WI38 (cell line): ENCODE measurements around the gene NGFR.

Experiments
- H3K4me3 ChIP-seq: 2 replicates; pipeline ENCODE4 v1.5.1; 2011; ENCODE audit warnings: low read depth, mild to moderate bottlenecking, control low read depth, low read length
- CTCF ChIP-seq: IDR thresholded peaks from 2 replicates; pipeline ENCODE4 v1.5.1; 2012; ENCODE audit warnings: low read depth, mild to moderate bottlenecking, control low read depth, low read length

The NGFR gene

GRCh38 chr17:49480836-49481615 lies 14.1 kb upstream of the NGFR start:
- TF ChIP-seq CTCF: no peak
- no peak overlapping the region for H3K4me3 ChIP-seq

GRCh38 chr17:49482144-49482817 lies 12.8 kb upstream of the NGFR start:
- H3K4me3 ChIP-seq: no peak overlapping the region
- TF ChIP-seq CTCF: no peak

DNA sequence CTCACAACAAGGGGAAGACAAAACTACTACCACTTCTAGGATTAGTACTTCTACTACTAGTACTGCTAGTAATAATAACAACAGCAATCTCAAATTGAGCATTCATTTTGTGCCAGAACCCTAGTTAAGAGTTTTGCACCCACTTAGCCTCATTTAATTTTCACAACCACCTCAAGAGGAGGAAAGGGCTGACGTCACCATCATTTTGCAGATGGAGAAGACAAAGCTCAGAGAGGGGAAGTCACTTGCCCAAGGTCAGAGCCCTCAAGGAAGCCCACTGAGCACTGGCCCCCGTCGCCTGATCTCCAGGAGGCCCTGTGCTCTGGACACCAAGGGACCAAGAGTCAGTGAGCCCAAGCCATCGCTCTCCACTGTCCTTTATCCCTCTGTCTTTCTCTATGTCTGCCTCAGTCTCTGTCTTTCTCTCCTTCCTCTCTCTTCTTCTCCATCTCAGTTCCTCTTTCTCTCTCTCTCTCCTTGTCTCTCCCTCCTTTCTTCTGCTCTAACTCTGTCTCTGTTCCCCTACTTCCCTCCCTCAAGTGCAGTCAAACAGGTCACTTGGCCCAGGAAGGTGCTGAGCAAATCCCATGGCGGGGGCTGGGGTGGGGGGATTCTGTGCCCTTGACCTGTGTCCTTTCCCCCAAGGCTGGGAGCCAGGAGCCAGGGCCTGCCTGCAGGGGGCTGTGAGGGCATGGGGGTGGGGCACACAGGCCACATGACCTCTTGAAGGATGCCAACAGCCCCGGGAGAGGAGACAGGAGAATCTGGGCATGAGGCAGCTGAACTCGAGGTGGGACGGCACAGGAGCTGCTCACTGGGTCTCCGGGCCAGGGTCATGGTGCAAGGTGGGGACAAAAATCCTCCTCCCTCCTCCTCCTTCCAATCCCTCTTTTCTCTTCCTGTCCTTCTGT lies 11.2 kb upstream of the NGFR start:
- TF ChIP-seq CTCF: no peak
- no peak overlapping the region for H3K4me3 ChIP-seq

DNA sequence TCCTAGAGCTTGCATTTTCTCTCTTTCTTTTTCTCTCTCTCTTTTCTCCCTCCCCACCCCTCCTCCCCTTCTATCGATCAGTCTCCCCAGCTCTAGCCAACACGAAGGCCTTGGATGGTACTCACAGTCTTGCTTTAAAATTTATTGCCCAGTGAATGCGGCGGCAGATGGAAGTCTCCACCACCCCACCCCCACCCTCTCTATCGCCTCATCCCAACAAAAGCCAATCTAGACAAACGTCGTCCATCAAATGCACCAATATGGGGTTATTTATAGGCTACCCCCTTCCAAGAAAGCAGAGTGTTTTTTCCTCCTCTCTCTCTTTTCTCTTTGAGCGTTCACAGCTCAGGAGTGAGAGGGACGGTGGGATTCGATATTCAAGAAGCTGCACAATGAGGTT lies 10.5 kb upstream of the NGFR start:
- TF ChIP-seq CTCF: no peak
- H3K4me3 ChIP-seq: no peak overlapping the region

DNA sequence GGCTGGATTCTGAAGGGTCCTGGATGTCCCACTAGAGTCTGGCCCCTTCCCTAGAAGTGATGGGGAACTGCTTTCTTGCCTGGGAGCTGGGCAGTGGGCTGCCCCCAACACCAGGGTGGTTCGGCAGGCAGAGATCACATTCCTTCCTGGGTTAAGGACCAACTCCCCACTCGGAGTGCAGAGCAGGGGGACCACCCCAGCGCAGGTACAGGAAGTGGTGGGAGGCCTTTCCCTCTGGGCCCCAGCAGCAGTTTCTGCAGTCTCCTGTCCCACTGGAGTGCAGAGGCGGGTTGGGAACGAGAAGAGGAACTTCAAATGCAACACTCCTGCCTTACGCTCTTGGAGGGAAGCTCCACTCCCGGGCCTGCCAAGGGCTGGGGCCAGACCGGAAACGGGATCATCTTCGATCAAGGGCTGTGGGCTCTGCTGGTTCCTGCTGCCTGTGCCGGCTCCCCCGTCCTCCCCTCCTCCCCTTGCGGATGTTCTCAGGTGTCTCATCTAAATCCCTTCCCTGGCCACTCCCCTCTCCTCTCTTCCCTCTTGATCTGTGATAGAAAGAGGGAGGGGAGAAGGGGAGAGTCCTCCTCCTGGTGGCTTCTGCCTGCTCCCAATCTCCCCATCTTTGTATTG lies 9.0 kb upstream of the NGFR start:
- no peak for TF ChIP-seq CTCF
- H3K4me3 ChIP-seq: no peak overlapping the region

DNA sequence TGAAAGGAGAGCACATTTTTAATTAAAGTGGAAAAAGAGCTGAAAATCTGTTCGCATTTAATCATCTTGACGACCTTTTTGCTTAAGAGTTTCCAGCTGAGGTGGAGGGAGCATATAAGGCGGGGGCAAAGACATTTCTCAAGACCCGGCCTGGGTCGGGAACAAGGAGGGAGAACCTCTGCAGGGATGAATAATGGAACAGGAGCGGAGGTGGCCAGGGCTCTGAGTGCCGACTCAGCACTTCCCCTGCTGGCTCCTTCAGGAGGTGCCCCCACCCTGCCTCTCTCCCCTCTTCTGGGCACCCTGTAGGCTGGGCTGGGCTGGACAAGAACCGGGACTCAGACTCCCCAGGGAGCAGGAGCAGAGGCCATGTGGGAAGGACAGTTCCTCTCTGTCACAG lies 7.9 kb upstream of the NGFR start:
- no peak overlapping the region for H3K4me3 ChIP-seq
- no peak for TF ChIP-seq CTCF
